Hepatocyte (in vitro differentiated cells): ENCODE data around the gene RGS6. TPM values are rescaled to one million over a fixed set of nuclear protein-coding genes. Genes with fewer than 3 reads are reported as not detected.
A peak's percentile ranks its signal among the peaks of the same experiment; 100 is the strongest.

Experiments used
- DNase-seq: peaks from one replicate; pipeline ENCODE4 v3.0.0-alpha.2; 2016; ENCODE audit warnings: low spot score
- H2AFZ ChIP-seq: fragments of 200-600 bp; sonication (generic); 2 replicates; pipeline ENCODE4 v1.6.0; 2016; ENCODE audit warnings: antibody characterized with exemption, mild to moderate bottlenecking
- H3K27ac ChIP-seq: fragments of 200-600 bp; sonication (generic); 2 replicates; pipeline ENCODE4 v1.5.1; 2016; ENCODE audit warnings: mild to moderate bottlenecking
- H3K27me3 ChIP-seq: fragments of 200-600 bp; sonication (generic); 2 replicates; pipeline ENCODE4 v1.6.1; 2016
- H3K36me3 ChIP-seq: fragments of 200-600 bp; sonication (generic); replicated peaks from 2 replicates; pipeline ENCODE4 v1.5.1; 2016; ENCODE audit warnings: low read depth; ENCODE audit not compliant: insufficient read depth
- H3K4me1 ChIP-seq: fragments of 200-600 bp; sonication (generic); 2 replicates; pipeline ENCODE4 v1.5.1; 2016; ENCODE audit warnings: mild to moderate bottlenecking, moderate library complexity; ENCODE audit not compliant: insufficient read depth
- H3K4me2 ChIP-seq: fragments of 200-600 bp; sonication (generic); 2 replicates; pipeline ENCODE4 v1.6.0; 2016
- H3K4me3 ChIP-seq: fragments of 200-600 bp; sonication (generic); 2 replicates; pipeline ENCODE4 v1.5.1; 2016; ENCODE audit warnings: mild to moderate bottlenecking
- H3K79me2 ChIP-seq: fragments of 200-600 bp; sonication (generic); 2 replicates; pipeline ENCODE4 v1.6.0; 2017; ENCODE audit warnings: mild to moderate bottlenecking
- H3K9me2 ChIP-seq: fragments of 200-600 bp; sonication (generic); replicated peaks from 2 replicates; pipeline ENCODE4 v1.6.0; 2017; ENCODE audit warnings: mild to moderate bottlenecking; ENCODE audit not compliant: insufficient read depth
- H3K9me3 ChIP-seq: fragments of 200-600 bp; sonication (generic); 2 replicates; pipeline ENCODE4 v1.5.1; 2016; ENCODE audit warnings: low read depth, mild to moderate bottlenecking
- H4K20me1 ChIP-seq: fragments of 200-600 bp; sonication (generic); 2 replicates; pipeline ENCODE4 v1.6.0; 2016; ENCODE audit warnings: mild to moderate bottlenecking; ENCODE audit not compliant: insufficient read depth, poor library complexity, severe bottlenecking
- EZH2 ChIP-seq: fragments of 200-600 bp; sonication (generic); IDR thresholded peaks from 2 replicates; pipeline ENCODE4 v1.6.1; 2016; ENCODE audit warnings: antibody characterized with exemption, mild to moderate bottlenecking, borderline replicate concordance
- EZH2phosphoT487 ChIP-seq: fragments of 200-600 bp; sonication (generic); IDR thresholded peaks from one replicate; pipeline ENCODE4 v1.6.1; 2018; ENCODE audit warnings: antibody characterized with exemption, mild to moderate bottlenecking, low read depth, moderate library complexity; ENCODE audit not compliant: unreplicated experiment, severe bottlenecking
- WGBS: methylation state at CpG from one replicate; pipeline ENCODE4 v1.1.6; 2016; ENCODE audit warnings: low lambda C conversion rate; ENCODE audit errors: missing lambda C conversion rate; 5-methylcytosine and 5-hydroxymethylcytosine counted together
- polyA plus RNA-seq: library from polyadenylated mRNA; unstranded; fragments of >200 nt; fragmentation: Nextera tagmentation; extraction: Ambion mirVana; gene quantifications from 2 replicates; pipeline ENCODE4 v1.2.1, GENCODE V29; 2016
- total RNA-seq: library from RNA; depleted of rRNA; stranded (reverse); fragments of >200 nt; gene quantifications from 2 replicates; pipeline ENCODE4 v1.2.3, GENCODE V29; 2014
- TF ChIP-seq, protein P1 (sequence below): fragments of 200-600 bp; sonication (generic); IDR thresholded peaks from 2 replicates; pipeline ENCODE4 v1.5.1; 2016; ENCODE audit warnings: antibody characterized with exemption, mild to moderate bottlenecking; ENCODE audit not compliant: poor library complexity

The RGS6 gene
- total and polyA plus RNA-seq, 2 experiments from 2014 or later: 0.25 to 0.87 TPM

DNA sequence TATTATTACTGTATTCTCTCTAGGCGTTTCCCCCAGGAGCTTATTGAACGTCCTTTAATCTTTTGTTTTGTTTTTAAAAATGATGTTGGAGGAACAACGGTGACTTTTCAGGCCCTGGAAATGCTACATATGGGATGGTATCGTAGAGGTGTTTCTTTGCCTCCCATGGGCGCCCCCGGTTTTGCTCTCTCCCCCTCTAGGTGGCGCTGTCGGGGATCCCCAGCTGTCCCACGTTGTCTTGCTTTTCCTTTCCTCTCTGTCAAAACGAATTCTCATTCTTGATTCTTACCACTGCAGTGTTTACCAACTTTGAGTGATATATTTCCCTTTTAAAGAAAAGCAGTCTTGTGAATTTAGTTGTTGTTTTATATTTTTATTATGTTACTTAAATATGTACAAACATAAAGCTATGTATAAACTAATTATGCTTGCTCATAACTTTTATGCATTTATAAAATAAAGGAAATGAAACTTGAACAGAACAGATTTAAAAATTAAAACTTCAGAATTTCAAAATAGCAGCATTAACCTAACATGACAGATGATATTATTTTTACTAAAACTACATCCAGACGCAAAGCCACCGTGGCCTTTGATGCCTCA, 171.9 kb downstream of the RGS6 start:
- H3K9me2 ChIP-seq: no peaks in the 10 kb centered on the region
- TF ChIP-seq, protein P1, sequence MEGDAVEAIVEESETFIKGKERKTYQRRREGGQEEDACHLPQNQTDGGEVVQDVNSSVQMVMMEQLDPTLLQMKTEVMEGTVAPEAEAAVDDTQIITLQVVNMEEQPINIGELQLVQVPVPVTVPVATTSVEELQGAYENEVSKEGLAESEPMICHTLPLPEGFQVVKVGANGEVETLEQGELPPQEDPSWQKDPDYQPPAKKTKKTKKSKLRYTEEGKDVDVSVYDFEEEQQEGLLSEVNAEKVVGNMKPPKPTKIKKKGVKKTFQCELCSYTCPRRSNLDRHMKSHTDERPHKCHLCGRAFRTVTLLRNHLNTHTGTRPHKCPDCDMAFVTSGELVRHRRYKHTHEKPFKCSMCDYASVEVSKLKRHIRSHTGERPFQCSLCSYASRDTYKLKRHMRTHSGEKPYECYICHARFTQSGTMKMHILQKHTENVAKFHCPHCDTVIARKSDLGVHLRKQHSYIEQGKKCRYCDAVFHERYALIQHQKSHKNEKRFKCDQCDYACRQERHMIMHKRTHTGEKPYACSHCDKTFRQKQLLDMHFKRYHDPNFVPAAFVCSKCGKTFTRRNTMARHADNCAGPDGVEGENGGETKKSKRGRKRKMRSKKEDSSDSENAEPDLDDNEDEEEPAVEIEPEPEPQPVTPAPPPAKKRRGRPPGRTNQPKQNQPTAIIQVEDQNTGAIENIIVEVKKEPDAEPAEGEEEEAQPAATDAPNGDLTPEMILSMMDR: peak; percentile 35
- no peak for TF ChIP-seq EZH2phosphoT487
- TF ChIP-seq EZH2: no peak
- no peak overlapping the region for H3K4me2 ChIP-seq
- H4K20me1 ChIP-seq: no peaks in the 10 kb centered on the region
- WGBS: 59% methylated on average over 12 of the region's 12 CpGs
- H3K27me3 ChIP-seq: no peaks in the 10 kb centered on the region
- no peaks in the 10 kb centered on the region for H3K9me3 ChIP-seq
- no peaks in the 10 kb centered on the region for H3K36me3 ChIP-seq
- no peak overlapping the region for H3K27ac ChIP-seq
- H3K4me3 ChIP-seq: no peak overlapping the region
- H3K79me2 ChIP-seq: no peaks in the 10 kb centered on the region
- peak; percentile 8 for DNase-seq
- H2AFZ ChIP-seq: no peak overlapping the region
- H3K4me1 ChIP-seq: no peaks in the 10 kb centered on the region

DNA sequence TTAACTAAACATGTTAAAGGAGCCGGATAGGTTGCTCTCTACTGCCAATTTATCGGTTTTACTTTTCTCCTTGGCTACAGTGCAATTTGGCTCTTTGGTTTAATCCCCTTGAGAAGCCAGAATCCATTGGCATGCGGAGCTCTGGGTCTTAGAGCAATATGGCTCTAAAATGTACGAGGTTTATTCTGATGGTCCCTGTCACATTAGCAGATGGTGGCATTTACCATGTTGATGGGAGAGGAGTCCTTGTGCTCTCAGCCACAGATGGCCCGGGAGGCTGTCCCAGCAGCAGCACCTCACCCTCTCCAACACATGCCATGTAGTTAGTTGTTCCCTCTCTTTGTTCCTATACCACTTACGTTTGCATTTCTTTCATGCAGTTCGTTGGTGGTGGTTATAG, 179.7 kb downstream of the RGS6 start:
- no peak overlapping the region for H3K27ac ChIP-seq
- H3K4me2 ChIP-seq: no peak overlapping the region
- H3K36me3 ChIP-seq: no peaks in the 10 kb centered on the region
- H2AFZ ChIP-seq: no peak overlapping the region
- no peaks in the 10 kb centered on the region for H3K27me3 ChIP-seq
- no peaks in the 10 kb centered on the region for H4K20me1 ChIP-seq
- H3K4me3 ChIP-seq: no peak overlapping the region
- DNase-seq: no peak
- WGBS: 96% methylated on average over 7 of the region's 7 CpGs
- no peaks in the 10 kb centered on the region for H3K9me3 ChIP-seq
- no peaks in the 10 kb centered on the region for H3K9me2 ChIP-seq
- H3K4me1 ChIP-seq: no peaks in the 10 kb centered on the region
- H3K79me2 ChIP-seq: no peaks in the 10 kb centered on the region
- TF ChIP-seq EZH2 (no peak), EZH2phosphoT487 (no peak)
- TF ChIP-seq, protein P1: no peak

DNA sequence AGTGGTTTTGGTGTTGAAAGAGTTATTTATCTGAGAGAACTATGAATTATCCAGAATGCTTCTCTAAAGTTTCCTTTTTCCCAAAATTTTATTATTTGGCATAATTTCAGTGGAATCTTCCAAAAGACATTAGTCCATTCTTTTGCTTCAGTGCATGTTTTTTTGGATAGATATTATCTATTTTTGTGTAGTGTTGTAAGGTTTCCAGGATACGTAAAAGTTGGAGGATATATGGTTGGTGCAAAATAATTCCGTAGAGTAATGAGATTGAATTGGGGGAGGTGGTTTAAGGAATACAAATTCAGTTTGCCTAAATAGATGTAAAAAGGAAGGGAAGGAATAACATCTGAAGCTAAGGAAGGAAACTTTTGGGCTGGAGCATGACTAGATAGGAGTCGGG, 186.6 kb downstream of the RGS6 start:
- Histone ChIP-seq H3K79me2 (no peaks in the 10 kb centered on the region), H3K27me3 (no peaks in the 10 kb centered on the region), H2AFZ (no peak overlapping the region), H4K20me1 (no peaks in the 10 kb centered on the region), H3K27ac (no peak overlapping the region), H3K9me3 (no peaks in the 10 kb centered on the region), H3K9me2 (no peaks in the 10 kb centered on the region), H3K36me3 (no peaks in the 10 kb centered on the region), H3K4me2 (no peak overlapping the region), H3K4me1 (no peaks in the 10 kb centered on the region), H3K4me3 (no peak overlapping the region)
- DNase-seq: no peak
- WGBS: 95% methylated on average over 3 of the region's 3 CpGs
- no peak for TF ChIP-seq EZH2phosphoT487
- no peak for TF ChIP-seq EZH2
- TF ChIP-seq, protein P1: no peak

DNA sequence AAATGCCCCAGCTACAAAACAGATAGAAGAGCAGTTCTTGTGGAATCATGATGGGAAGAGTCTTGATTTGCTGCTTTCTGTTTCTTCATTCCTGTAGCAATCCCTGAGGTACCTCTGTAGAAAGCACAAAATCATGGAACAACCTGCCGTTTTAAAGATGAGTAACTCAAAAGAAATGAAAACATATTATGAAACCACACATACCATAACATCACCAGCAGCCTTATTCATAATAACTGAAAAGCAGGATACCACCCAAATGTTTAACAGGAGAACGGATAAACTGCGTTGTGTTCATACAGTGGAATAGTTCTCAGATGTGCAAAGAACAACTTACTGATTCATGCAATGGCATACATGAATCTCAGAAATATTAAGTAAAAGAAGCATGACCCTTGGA, 188.1 kb downstream of the RGS6 start:
- no peak for TF ChIP-seq EZH2
- TF ChIP-seq EZH2phosphoT487: no peak
- TF ChIP-seq, protein P1: no peak
- DNase-seq: no peak
- no peaks in the 10 kb centered on the region for H3K79me2 ChIP-seq
- H4K20me1 ChIP-seq: no peaks in the 10 kb centered on the region
- no peaks in the 10 kb centered on the region for H3K9me2 ChIP-seq
- no peak overlapping the region for H3K4me3 ChIP-seq
- no peaks in the 10 kb centered on the region for H3K36me3 ChIP-seq
- H3K9me3 ChIP-seq: no peaks in the 10 kb centered on the region
- 87% methylated on average over 3 of the region's 3 CpGs for WGBS
- H3K4me1 ChIP-seq: no peaks in the 10 kb centered on the region
- no peak overlapping the region for H3K27ac ChIP-seq
- H2AFZ ChIP-seq: no peak overlapping the region
- no peaks in the 10 kb centered on the region for H3K27me3 ChIP-seq
- no peak overlapping the region for H3K4me2 ChIP-seq
